ENCODE results near the gene CACNA1C.

The CACNA1C gene

GRCh38 chr12:2673966-2674810 is 621.4 kb downstream of the CACNA1C start:
- TF ChIP-seq CTCF (IDR thresholded peaks at IDR 0.05; ENCODE audit: low read depth, low read length), result no peak
- H3K4me3 ChIP-seq (ENCODE audit: low read depth, low read length), result no peak overlapping the region

GRCh38 chr12:2675776-2676175 is 623.0 kb downstream of the CACNA1C start:
- no peak for TF ChIP-seq CTCF (IDR thresholded peaks at IDR 0.05; ENCODE audit: low read depth, low read length)
- no peak overlapping the region for H3K4me3 ChIP-seq (ENCODE audit: low read depth, low read length)

GRCh38 chr12:2677142-2677880 is 624.5 kb downstream of the CACNA1C start:
- no peak for TF ChIP-seq CTCF (IDR thresholded peaks at IDR 0.05; ENCODE audit: low read depth, low read length)
- H3K4me3 ChIP-seq (ENCODE audit: low read depth, low read length), result no peak overlapping the region

GRCh38 chr12:2678426-2678825 is 625.6 kb downstream of the CACNA1C start:
- H3K4me3 ChIP-seq (ENCODE audit: low read depth, low read length), result no peak overlapping the region
- TF ChIP-seq CTCF (IDR thresholded peaks at IDR 0.05; ENCODE audit: low read depth, low read length), result no peak

GRCh38 chr12:2679068-2679815 is 626.5 kb downstream of the CACNA1C start:
- TF ChIP-seq CTCF (IDR thresholded peaks at IDR 0.05; ENCODE audit: low read depth, low read length), result no peak
- no peak overlapping the region for H3K4me3 ChIP-seq (ENCODE audit: low read depth, low read length)

- H3K4me3 ChIP-seq (ENCODE audit: low read depth, low read length), result no peak overlapping the region
- TF ChIP-seq CTCF (IDR thresholded peaks at IDR 0.05; ENCODE audit: low read depth, low read length), result no peak
These were observed 627.3 kb downstream of the CACNA1C start for GRCh38 chr12:2679816-2680675.

Data from WI38 (cell line).